ENCODE measurements around the gene OR6K6.

The OR6K6 gene

DNA sequence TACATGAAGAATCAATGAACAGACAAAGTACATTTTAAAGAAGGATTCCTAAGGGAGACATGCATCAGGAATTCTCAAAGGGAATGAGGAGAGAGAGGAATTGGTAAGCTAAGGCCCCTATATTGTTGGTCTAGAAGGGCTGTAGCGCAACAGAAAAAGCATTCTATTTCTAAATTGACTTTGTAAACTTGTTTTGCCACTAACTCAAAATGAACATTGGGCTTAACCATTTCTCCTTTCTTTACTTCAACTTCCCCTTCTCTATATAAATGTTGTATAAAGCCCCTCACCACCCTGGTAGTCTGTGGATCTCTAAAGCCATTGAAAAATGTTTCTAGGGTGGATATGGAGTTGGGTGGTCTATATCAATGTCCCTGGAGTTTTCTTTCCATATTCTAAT is 46.9 kb downstream of the OR6K6 start:
- no peak for DNase-seq (ENCODE audit: low read depth in 2 of 2)

DNA sequence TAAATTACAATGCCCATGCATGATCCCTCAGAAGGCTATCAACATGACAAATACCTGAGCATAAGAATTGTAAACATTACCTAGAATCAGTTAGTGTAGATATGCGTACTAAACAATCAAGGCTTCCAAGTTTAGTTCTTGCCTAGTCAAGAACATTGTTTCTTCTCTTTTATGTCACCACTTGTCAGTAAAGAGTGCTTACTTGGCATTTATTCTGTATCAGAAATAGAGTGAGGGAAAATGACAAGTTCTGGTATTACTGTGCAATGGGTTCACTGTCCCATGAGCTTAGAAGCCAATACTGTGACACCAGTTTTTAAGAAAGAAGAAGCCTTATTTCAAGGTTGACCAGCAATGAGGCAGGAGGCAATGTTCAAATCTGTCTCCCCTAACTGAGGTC is 49.2 kb downstream of the OR6K6 start:
- DNase-seq (ENCODE audit: low read depth in 2 of 2), result no peak

All from stimulated activated CD8-positive, alpha-beta memory T cell treated with anti-CD3 and anti-CD28 coated beads, Interleukin-15, amount 100 ng/mL, for 48 hours (primary cell).